ENCODE measurements around the gene CDA. TPM values are rescaled to one million over a fixed set of nuclear protein-coding genes. Genes with fewer than 3 reads are reported as not detected.

Gene CDA
- total and polyA plus RNA-seq, 9 of the 15 experiments (the other 6 are each of a cell fraction or from before 2014, with no cell fraction given) = not detected

DNA sequence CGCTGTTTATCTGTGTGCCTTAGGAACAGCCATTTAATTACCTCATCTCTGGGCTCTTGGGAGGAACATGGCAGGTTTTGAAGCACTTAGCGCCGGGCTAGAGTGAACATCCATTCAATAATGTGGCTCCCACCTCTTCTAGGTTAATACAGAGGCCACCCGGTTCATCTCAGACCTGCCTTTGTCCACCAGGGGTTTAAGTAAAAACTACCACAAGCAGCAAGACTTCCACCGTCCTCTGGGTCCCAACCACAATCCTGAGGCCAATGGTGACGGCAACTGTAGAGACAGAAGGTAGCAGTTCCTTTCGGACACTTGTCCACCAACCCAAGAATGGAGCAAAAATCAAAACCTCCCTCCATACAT is 73.2 kb downstream of the CDA start (continued):
- TF ChIP-seq, protein P1, sequence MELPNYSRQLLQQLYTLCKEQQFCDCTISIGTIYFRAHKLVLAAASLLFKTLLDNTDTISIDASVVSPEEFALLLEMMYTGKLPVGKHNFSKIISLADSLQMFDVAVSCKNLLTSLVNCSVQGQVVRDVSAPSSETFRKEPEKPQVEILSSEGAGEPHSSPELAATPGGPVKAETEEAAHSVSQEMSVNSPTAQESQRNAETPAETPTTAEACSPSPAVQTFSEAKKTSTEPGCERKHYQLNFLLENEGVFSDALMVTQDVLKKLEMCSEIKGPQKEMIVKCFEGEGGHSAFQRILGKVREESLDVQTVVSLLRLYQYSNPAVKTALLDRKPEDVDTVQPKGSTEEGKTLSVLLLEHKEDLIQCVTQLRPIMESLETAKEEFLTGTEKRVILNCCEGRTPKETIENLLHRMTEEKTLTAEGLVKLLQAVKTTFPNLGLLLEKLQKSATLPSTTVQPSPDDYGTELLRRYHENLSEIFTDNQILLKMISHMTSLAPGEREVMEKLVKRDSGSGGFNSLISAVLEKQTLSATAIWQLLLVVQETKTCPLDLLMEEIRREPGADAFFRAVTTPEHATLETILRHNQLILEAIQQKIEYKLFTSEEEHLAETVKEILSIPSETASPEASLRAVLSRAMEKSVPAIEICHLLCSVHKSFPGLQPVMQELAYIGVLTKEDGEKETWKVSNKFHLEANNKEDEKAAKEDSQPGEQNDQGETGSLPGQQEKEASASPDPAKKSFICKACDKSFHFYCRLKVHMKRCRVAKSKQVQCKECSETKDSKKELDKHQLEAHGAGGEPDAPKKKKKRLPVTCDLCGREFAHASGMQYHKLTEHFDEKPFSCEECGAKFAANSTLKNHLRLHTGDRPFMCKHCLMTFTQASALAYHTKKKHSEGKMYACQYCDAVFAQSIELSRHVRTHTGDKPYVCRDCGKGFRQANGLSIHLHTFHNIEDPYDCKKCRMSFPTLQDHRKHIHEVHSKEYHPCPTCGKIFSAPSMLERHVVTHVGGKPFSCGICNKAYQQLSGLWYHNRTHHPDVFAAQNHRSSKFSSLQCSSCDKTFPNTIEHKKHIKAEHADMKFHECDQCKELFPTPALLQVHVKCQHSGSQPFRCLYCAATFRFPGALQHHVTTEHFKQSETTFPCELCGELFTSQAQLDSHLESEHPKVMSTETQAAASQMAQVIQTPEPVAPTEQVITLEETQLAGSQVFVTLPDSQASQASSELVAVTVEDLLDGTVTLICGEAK (IDR thresholded peaks at IDR 0.05) = no peak
- TF ChIP-seq, protein P1 (CRISPR knock-in tag; IDR thresholded peaks at IDR 0.05) = no peak
- TF ChIP-seq TEAD1 (CRISPR knock-in tag; IDR thresholded peaks at IDR 0.05) (0 out of 4 replicates have a peak, but pooled peaks of 1 of the 2 experiments have one; percentile 19), TEAD2 (tag; IDR thresholded peaks at IDR 0.05) (no peak)
